Caki2 (cell line): ENCODE measurements around the gene WFDC2. TPM values are rescaled to one million over a fixed set of nuclear protein-coding genes. Genes with fewer than 3 reads are reported as not detected.

Source experiments
- DNase-seq: peaks from one replicate; pipeline ENCODE4 v3.0.0-alpha.2; 2015; ENCODE audit warnings: low read depth
- in situ Hi-C: cut with HindIII; loops from 2 replicates; pipeline ENCODE4 v1.10.0; 2016; ENCODE audit warnings: low sequenced_read_pairs, low pct_unique_long_range_greater_than_20kb, mixed read lengths
- total RNA-seq: library from RNA; depleted of rRNA; stranded (reverse); fragments of >200 nt; shearing (Covaris generic); gene quantifications from 2 replicates; pipeline ENCODE4 v1.2.3, GENCODE V29; 2014; ENCODE audit warnings: low replicate concordance; rRNA removed

The WFDC2 gene, protein sequence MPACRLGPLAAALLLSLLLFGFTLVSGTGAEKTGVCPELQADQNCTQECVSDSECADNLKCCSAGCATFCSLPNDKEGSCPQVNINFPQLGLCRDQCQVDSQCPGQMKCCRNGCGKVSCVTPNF
- not detected in 2 replicates for total RNA-seq

DNA sequence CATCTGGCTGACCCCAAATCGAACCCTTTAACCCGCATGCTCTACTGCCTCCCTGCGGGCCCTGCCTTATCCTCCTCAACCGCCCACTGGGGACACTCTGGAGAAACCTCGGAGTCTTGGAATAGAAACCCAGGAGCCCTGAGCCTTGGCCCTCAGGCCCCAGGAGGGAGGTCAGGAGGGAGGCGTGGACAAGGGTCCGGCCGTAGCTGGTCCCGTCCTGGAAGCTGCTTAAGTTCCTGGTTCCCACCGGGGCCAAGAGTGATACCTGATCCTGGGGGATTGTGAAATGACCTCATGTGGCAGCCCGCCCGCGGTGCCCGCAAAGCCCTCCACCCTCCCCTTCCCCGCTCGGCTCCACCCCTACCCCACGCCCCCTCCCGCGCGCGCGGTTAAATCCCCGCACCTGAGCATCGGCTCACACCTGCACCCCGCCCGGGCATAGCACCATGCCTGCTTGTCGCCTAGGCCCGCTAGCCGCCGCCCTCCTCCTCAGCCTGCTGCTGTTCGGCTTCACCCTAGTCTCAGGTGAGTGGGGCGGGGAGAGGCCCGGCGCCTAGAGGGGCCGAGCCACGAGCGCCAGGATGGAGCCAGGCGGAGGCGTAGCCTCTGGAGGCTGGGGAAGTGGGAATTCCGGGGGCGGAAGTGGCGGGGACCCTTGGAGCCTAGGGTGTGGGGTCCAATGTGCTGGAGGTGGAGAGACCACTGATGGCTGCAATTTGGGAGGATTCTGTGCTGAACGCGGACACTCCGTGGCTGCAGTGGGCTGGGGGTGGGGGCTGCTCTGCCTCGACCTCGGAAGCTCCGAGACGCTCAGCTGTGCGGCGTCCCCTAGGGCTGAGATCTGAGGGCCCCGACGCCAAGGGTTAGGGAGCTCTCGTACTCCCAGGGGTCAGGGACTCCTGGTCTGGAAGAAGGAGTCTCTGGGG, at the start of gene WFDC2:
TSS of gene WFDC2 (plus strand) at position 418 of the 926 bp plus-strand sequence. CDS start at position 447, 29 bp downstream.
- in situ Hi-C loops, result no loop called here
- DNase-seq, result no peak

DNA sequence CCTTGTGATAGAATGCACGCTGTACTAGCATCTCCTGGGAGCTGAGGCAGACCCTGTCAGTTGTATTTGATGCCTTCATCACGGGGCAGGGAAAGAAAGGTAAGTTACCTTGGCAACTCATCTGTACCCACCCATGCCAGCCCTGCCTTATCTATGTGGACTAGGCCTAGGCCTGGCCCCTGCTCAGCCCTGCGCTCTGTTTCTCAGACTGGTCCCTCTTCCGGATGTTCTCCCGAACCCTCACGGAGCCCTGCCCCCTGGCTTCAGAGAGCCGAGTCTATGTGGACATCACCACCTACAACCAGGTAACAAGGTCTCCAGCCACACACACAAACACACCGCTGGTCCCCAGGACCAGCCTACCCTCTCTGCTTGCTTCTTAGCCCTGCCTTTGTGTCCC, 49.4 kb upstream of the WFDC2 start:
- no peak for DNase-seq
- in situ Hi-C loops, result no loop called here

DNA sequence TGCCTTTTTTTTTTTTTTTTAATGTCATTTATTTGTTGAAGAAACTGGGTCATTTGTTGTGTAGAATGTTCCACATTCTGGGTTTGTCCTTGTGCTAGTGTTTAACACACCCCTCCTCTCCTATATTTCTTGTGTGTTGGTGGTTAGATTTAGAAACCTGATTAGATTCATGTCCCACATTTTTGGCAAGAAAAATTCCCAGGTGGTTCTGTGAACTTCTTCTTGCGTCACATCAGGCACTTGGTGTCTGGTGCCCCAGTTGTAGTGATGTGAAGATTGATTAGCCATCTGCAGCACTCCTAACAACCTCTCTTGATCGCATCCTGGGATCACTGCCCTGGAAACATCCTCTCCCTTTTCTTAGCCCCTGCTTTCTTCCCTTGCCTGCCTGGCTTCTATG, 45.9 kb upstream of the WFDC2 start:
- DNase-seq, result no peak
- in situ Hi-C loops, result no loop called here

- in situ Hi-C loops, result no loop called here
- DNase-seq, result no peak
These were observed 44.0 kb upstream of the WFDC2 start for GRCh38 chr20:45425561-45425960.

- DNase-seq, result no peak
- in situ Hi-C loops, result no loop called here
These were observed 43.1 kb upstream of the WFDC2 start for GRCh38 chr20:45426320-45427016.

- DNase-seq, result no peak
- in situ Hi-C loops, result no loop called here
These were observed 42.1 kb upstream of the WFDC2 start for GRCh38 chr20:45427236-45428149.

DNA sequence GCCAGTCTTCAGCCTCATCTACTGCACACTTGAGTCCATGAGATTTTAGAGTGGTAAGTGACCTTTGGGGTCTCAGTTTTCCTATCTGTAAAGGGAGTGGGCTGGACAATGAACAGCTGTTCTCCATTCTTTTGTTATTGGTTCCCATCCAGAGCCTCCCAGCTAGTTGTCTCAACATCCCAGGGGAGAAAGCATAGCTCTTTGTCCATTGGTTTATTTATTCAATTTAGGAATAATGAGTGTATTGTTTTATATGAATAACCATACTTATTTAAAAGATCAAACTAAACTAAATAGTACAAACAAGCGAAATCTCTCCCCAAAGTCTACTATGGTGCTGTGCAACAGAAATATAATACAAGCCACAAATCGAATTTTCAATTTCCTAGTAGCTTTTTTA, 39.9 kb upstream of the WFDC2 start:
- in situ Hi-C loops, result no loop called here
- no peak for DNase-seq

DNA sequence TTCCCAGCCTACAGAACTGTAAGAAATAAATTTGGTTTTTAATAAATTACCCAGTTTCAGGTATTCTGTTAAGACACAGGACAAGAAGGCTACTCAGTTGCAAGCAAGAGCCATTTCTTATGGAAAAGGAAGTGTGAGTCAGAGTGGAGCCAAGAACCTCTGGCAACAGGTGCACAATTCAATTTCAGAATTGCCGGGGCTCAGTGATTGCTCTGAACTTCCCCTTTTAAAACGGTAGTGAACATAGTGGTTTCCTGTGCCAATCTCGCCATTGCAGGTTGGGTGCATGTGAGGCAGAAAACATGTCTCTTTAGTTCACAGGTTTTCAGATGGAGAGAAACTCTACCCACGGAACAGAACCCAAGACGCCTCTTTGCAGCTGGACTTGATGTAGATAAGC, 37.3 kb upstream of the WFDC2 start:
- DNase-seq, result no peak
- in situ Hi-C loops, result no loop called here

DNA sequence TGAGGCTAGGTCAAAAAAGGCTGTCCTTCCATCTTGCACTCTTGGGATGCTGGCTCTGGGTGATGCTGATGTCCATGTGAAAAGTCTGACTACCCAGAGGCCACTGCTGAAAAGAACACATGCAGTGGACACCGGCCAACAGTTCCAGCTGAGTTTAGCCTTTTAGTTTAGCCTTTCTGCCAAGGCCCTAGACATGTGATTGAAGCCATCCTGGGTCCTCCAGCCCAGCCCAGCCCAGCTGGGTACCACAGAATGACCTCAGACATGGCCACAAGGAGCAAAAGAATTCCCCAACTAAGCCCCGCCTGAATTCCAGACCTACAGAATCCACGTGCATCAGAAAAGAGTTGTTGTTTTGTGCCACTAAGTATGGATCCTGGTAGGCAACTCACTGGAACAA, 36.2 kb upstream of the WFDC2 start:
- DNase-seq, result peak; percentile 56
- in situ Hi-C loops, result no loop called here

GRCh38 chr20:45433976-45434375, 35.6 kb upstream of the WFDC2 start:
- no peak for DNase-seq
- in situ Hi-C loops, result no loop called here

DNA sequence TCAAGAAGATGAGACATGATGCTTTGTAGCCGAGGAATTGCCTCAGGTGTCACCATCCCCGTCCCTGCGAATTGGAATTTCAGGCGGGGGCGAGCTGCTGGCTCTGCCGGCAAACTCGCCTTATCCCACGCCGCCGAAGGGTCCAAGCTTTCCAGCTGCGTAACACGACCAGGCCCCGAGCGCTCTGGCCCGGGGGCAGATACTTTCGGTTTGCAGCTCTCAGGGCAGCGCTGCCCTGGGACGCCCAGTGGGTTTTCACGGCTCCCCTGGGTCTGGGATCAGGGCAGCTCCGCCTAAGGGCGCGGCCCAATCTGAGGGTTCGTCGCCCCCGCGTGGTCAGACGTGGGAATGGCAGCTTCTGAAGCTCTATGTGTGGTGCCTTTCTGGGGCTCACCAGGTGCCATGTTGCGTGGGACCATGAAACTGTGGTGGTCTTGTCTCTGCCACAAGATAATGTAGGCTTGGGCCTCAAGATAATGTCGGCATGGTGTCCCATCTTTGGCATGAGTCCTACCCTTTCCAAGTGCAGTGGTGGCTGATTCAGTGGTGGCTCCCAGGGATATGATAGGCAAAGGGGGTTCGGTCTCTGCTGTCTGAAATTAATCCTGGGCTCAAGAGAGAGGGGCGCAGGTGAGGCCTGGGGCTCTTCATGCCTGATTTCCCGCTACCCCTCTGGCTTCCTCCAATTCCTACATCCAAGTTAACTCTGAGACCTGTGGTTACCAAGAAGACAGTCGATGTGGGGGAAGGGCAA, 32.6 kb upstream of the WFDC2 start:
- in situ Hi-C loops, result no loop called here
- peak; percentile 72 for DNase-seq

DNA sequence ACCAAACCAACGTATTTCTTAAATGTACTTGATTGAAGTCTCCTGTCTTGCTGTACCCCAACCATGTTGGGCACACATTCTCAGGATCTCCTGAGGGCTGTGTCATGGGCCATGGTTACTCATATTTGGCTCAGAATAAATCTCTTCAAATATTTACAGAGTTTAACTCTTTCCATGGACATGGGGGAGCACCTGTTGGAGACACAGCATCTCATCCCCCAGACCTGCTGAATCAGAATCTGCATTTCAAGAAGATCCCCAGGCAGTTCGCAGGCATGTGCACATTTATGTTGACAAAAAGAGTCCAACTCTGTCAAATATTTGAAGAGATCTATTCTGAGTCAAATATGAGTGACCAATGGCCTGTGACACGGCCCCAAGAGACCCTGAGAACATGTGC, 29.1 kb upstream of the WFDC2 start:
- in situ Hi-C loops, result no loop called here
- DNase-seq, result no peak

DNA sequence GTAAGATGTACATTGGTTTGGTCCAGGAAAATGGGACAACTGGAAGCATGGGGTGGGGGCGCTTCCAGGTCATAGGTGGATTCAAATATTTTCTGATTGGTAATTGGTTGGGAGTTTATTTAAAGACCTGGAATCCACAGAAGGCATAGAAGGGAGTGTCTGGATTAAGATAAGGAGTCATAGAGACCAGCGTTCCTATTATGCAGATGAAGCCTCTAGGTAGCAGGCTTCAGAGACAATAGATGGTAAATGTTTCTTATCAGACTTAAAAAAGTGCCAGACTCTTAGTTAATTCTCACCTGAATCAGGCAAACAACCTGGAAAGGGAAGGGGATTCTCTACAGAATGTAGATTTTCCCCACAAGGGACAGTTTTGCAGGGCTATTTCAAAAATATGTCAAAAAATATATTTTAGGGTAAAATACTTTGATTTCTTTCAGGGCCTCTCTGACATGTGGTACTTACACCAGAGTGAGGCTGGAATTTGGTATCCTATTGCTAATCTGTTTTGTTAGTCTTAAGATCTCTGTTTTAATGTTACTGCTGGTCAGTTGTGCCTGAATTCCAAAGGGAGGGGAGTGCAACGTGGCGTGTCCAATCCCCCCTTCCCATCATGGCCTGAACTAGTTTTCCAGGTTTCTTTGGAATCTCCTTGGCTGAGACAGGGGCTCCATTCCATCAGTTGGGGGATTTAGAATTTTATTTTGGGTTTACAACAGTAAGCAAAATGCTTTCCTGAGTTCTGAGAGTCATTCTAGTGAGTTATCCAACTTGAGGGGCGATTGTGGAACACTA, 28.5 kb upstream of the WFDC2 start:
- in situ Hi-C loops, result no loop called here
- DNase-seq, result no peak

DNA sequence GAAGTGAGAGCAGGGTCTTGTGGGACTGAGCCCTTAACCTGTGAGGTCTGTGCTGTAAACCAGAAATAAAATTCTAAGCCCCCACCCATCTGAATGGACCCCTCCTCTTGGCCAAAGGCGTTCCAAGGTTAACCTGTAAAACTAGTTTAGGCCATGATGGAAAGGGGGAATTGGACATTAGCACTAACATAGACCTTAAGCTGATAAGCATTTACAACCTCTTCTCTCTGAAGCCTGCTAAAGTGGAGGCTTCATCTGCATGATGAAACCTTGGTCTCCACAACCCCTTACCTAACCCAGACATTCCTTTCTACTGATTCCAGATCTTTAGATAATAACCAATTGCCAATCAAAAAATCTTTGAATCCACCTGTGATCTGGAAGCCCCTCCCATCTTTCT, 27.8 kb upstream of the WFDC2 start:
- in situ Hi-C loops, result no loop called here
- DNase-seq, result no peak

- no peak for DNase-seq
- in situ Hi-C loops, result no loop called here
These were observed 25.5 kb upstream of the WFDC2 start for GRCh38 chr20:45444050-45444449.

DNA sequence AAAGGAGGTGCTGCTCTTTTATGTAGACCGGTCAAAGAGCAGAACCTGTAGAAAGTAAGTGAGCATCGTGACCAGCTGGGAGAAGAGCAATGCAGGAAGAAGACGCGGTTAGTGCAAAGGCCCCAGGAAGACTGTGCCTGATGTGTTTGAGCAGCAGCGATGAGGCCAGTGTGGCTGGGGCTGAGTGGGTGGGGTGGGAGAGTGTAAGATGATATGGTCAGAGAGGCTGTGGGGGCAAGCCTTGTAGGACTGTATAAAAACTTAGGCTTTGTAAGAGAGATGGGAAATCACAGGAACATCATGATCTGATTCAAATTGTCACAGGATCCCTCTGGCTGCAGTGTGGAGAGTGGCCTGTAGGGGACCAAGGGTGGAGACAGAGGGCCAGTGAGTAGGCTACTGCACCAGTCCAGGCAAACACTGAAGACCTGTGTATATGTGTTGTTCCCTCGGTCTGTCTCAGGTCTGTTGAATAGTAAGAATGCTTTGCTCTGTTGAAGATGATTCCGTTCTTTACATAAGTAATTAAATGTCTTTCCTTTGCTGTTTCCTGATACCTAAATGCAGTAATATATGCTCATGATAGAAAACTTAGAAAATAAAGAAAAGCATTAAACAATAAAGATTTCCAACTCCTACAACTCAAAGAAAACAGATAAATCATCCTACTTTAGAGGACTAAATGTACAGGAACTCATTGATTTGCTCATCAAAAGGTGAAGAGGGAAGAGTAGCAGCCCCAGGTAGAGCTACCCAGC, 23.6 kb upstream of the WFDC2 start:
- in situ Hi-C loops, result no loop called here

More for the DNA sequence above, 23.6 kb upstream of the WFDC2 start:
- peak; percentile 33 for DNase-seq
